Osteocyte (in vitro differentiated cells): ENCODE measurements around the gene BMPR1A. TPM values are rescaled to one million over a fixed set of nuclear protein-coding genes. Genes with fewer than 3 reads are reported as not detected.

Source experiments
- DNase-seq: peaks from one replicate; pipeline ENCODE4 v3.0.0; 2021; ENCODE audit warnings: mixed read lengths; ENCODE audit not compliant: unreplicated experiment; ENCODE audit errors: extremely low spot score
- H3K27ac Mint-ChIP-seq: one replicate; pipeline ENCODE4 v1.8.0; 2021; ENCODE audit warnings: mild to moderate bottlenecking, mixed read lengths; ENCODE audit not compliant: unreplicated experiment
- H3K27me3 Mint-ChIP-seq: one replicate; pipeline ENCODE4 v1.8.0; 2021; ENCODE audit warnings: mixed read lengths; ENCODE audit not compliant: unreplicated experiment
- H3K36me3 Mint-ChIP-seq: one replicate; pipeline ENCODE4 v1.8.0; 2021; ENCODE audit warnings: mixed read lengths; ENCODE audit not compliant: unreplicated experiment
- H3K4me1 Mint-ChIP-seq: one replicate; pipeline ENCODE4 v1.8.0; 2021; ENCODE audit warnings: mixed read lengths; ENCODE audit not compliant: unreplicated experiment
- H3K4me3 Mint-ChIP-seq: one replicate; pipeline ENCODE4 v1.8.0; 2021; ENCODE audit warnings: mild to moderate bottlenecking, moderate library complexity, mixed read lengths; ENCODE audit not compliant: unreplicated experiment
- H3K9me3 Mint-ChIP-seq: one replicate; pipeline ENCODE4 v1.8.0; 2021; ENCODE audit warnings: mixed read lengths; ENCODE audit not compliant: unreplicated experiment
- CTCF ChIP-seq: fragments of 200-600 bp; sonication (generic); IDR thresholded peaks from 2 replicates; pipeline ENCODE4 v1.5.0; 2021; ENCODE audit warnings: antibody characterized with exemption, mild to moderate bottlenecking, moderate library complexity
- total RNA-seq: library from RNA; stranded (reverse); gene quantifications from 2 replicates; pipeline ENCODE4 v1.2.1, GENCODE V29; 2021

The BMPR1A gene
- total RNA-seq, 1 donor from 2014 or later, result 75.5 TPM

DNA sequence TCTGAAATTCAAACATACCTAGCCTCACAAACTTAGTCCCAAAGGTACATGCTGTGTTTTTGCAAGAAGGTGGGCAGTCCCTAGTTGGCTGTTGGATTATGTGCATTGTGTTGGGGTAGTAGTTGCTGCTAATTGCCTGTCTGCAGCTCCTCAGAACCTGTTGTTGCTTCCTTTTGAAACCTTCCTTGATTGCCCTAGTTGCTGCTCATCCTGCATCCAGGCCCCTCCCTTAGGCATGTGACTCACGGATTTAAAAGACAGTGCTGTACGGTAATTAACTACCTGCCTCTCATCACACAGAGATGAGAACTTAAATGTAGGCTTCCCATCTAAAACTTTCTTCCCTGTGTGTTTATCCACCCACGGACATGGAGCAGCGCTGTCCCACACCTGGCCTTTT, 67.7 kb downstream of the BMPR1A start:
- TF ChIP-seq CTCF, result no peak
- DNase-seq, result no peak
- H3K4me1 Mint-ChIP-seq, result peaks cover 11% of the 10 kb centered on the region
- H3K4me3 Mint-ChIP-seq, result no peak overlapping the region
- H3K27ac Mint-ChIP-seq, result no peak overlapping the region
- no peaks in the 10 kb centered on the region for H3K27me3 Mint-ChIP-seq
- no peaks in the 10 kb centered on the region for H3K36me3 Mint-ChIP-seq
- no peaks in the 10 kb centered on the region for H3K9me3 Mint-ChIP-seq

- Mint-ChIP-seq H3K27me3 (no peaks in the 10 kb centered on the region), H3K4me1 (peaks cover 20% of the 10 kb centered on the region), H3K4me3 (no peak overlapping the region), H3K9me3 (no peaks in the 10 kb centered on the region), H3K36me3 (no peaks in the 10 kb centered on the region), H3K27ac (no peak overlapping the region)
- no peak for TF ChIP-seq CTCF
- DNase-seq, result no peak
Measured at GRCh38 chr10:86825366-86825765, 68.9 kb downstream of the BMPR1A start.

DNA sequence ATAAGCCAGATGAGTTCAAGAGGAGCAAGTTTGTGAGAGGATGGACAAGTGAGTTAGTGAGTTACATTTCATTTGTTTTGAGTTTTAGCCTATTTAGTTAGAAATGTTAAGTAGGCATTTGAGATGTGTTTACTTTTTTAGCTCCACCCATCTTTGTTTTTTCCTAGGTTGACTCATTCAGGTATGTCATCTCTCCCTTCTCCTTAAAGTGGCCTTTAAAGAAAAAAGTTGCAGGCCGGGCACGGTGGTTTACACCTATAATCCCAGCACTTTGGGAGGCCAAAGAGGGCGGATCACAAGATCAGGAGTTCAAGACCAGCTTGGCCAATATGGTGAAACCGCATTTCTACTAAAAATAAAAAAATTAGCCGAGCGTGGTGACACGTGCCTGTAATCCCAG, 71.2 kb downstream of the BMPR1A start:
- H3K27ac Mint-ChIP-seq, result no peak overlapping the region
- H3K9me3 Mint-ChIP-seq, result no peaks in the 10 kb centered on the region
- no peak for TF ChIP-seq CTCF
- no peaks in the 10 kb centered on the region for H3K27me3 Mint-ChIP-seq
- no peak overlapping the region for H3K4me3 Mint-ChIP-seq
- no peak for DNase-seq
- H3K4me1 Mint-ChIP-seq, result peaks cover 19% of the 10 kb centered on the region
- H3K36me3 Mint-ChIP-seq, result peaks cover 1% of the 10 kb centered on the region

GRCh38 chr10:86828145-86828544, 71.7 kb downstream of the BMPR1A start:
- Mint-ChIP-seq H3K27ac (no peak overlapping the region), H3K4me1 (peaks cover 19% of the 10 kb centered on the region), H3K9me3 (no peaks in the 10 kb centered on the region), H3K27me3 (no peaks in the 10 kb centered on the region), H3K36me3 (peaks cover 1% of the 10 kb centered on the region), H3K4me3 (no peak overlapping the region)
- DNase-seq, result no peak
- no peak for TF ChIP-seq CTCF

DNA sequence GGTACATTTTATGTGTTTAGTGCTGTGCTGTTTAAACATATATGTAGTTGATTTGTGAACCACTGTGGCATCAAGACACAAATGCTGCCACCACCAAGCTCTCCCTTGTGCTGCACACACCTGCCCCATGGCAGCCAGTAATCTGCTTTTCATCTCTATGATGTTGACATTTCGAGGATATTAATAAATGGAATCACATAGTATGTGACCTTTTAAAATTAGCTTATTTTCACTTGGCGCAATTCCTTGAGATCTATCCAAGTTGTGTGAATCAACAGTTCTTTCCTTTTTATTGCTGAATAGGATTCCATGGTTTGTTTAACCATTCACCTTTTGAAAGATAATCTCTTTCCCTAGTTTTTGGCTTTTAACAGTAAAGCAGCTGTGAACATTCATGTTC, 73.1 kb downstream of the BMPR1A start:
- no peak for DNase-seq
- H3K27ac Mint-ChIP-seq, result no peak overlapping the region
- H3K27me3 Mint-ChIP-seq, result no peaks in the 10 kb centered on the region
- H3K4me1 Mint-ChIP-seq, result peaks cover 19% of the 10 kb centered on the region
- TF ChIP-seq CTCF, result no peak
- H3K36me3 Mint-ChIP-seq, result peaks cover 1% of the 10 kb centered on the region
- H3K4me3 Mint-ChIP-seq, result no peak overlapping the region
- no peaks in the 10 kb centered on the region for H3K9me3 Mint-ChIP-seq
